Measurements from ENCODE around the gene PRPSAP1.

- TF ChIP-seq CTCF (conservative IDR thresholded peaks at IDR 0.05; ENCODE audit: low read length) = no peak
- no peak for TF ChIP-seq EZH2phosphoT487 (IDR thresholded peaks at IDR 0.05; ENCODE audit: borderline replicate concordance, low read depth, low read length)
Measured at GRCh38 chr17:76304226-76305134, 49.2 kb downstream of the PRPSAP1 start.
